Left lobe of liver (tissue), 2 donors: Measurements from ENCODE around the gene UEVLD. TPM values are rescaled to one million over a fixed set of nuclear protein-coding genes. Genes with fewer than 3 reads are reported as not detected.

Experiments used
- ATAC-seq: fragments of 200-7000 bp; cut with Tn5 transposase; one replicate; pipeline ENCODE4 v1.9.1; 2020; ENCODE audit warnings: mild to moderate bottlenecking, moderate library complexity
- DNase-seq: peaks from one replicate; pipeline ENCODE4 v3.0.0-alpha.2; 2020; ENCODE audit warnings: low spot score
- total RNA-seq: library from RNA; stranded (reverse); gene quantifications from one replicate; pipeline ENCODE4 v1.2.1, GENCODE V29; 2021
- donor health status: DM: no; HTN: no; CAD: no; lungs with moderate emphysema.
- donor health status: DM: no; HTN: yes; CAD: no.

UEVLD gene
- total RNA-seq, 1 donor from 2014 or later = 8.2 TPM

GRCh38 chr11:18502352-18502751 is 86.2 kb downstream of the UEVLD start:
- no peak for ATAC-seq
- DNase-seq = no peak

- DNase-seq (no peak), ATAC-seq (no peak)
These were observed 86.9 kb downstream of the UEVLD start for GRCh38 chr11:18501629-18502028.

GRCh38 chr11:18498039-18498438 is 90.5 kb downstream of the UEVLD start:
- no peak for ATAC-seq
- no peak for DNase-seq

- no peak for DNase-seq
- ATAC-seq = no peak
These were observed 92.8 kb downstream of the UEVLD start for GRCh38 chr11:18495703-18496102.

GRCh38 chr11:18495271-18495670 is 93.3 kb downstream of the UEVLD start:
- ATAC-seq (no peak), DNase-seq (no peak)

- DNase-seq (no peak), ATAC-seq (no peak)
These were observed 95.2 kb downstream of the UEVLD start for GRCh38 chr11:18493310-18493709.

GRCh38 chr11:18492888-18493287 is 95.6 kb downstream of the UEVLD start:
- ATAC-seq (no peak), DNase-seq (no peak)

GRCh38 chr11:18491924-18492323 is 96.6 kb downstream of the UEVLD start:
- DNase-seq (no peak), ATAC-seq (no peak)

- ATAC-seq (no peak), DNase-seq (no peak)
These were observed 97.6 kb downstream of the UEVLD start for GRCh38 chr11:18490736-18491485.

- DNase-seq = no peak
- no peak for ATAC-seq
These were observed 98.2 kb downstream of the UEVLD start for GRCh38 chr11:18490319-18490718.

GRCh38 chr11:18485913-18486528 is 102.5 kb downstream of the UEVLD start:
- DNase-seq (no peak), ATAC-seq (no peak)

Other genes starting within 250 kb of the UEVLD start
- 450 TPM for gene LDHA, start 194.2 kb downstream of the UEVLD start, total RNA-seq
- gene LDHC, start 176.4 kb downstream of the UEVLD start, total RNA-seq = not detected
- not detected for gene LDHAL6A, start 132.9 kb downstream of the UEVLD start, total RNA-seq
- gene TSG101, start 61.8 kb downstream of the UEVLD start, total RNA-seq = 16.8 TPM
- gene MISFA, start 11.1 kb upstream of the UEVLD start, total RNA-seq = 1.2 TPM
- 6.8 TPM for gene SPTY2D1, start 45.6 kb upstream of the UEVLD start, total RNA-seq
- 5.3 TPM for gene TMEM86A, start 110.0 kb upstream of the UEVLD start, total RNA-seq
- 0.13 TPM for gene IGSF22, start 137.5 kb upstream of the UEVLD start, total RNA-seq
- gene PTPN5, start 203.1 kb upstream of the UEVLD start, total RNA-seq = not detected